Neuronal stem cell (in vitro differentiated cells): Measurements from ENCODE around the gene PITPNM3.

Experiments
- DNase-seq: peaks from one replicate; pipeline ENCODE4 v3.0.0-alpha.2; 2013; ENCODE audit warnings: low spot score
- H2AFZ ChIP-seq: one replicate; pipeline ENCODE4 v1.6.1; 2013; ENCODE audit warnings: mild to moderate bottlenecking, low read length, inconsistent platforms
- H2AK5ac ChIP-seq: 2 replicates; pipeline ENCODE4 v1.6.1; 2013; ENCODE audit warnings: low read depth, mild to moderate bottlenecking, inconsistent platforms, low read length, moderate library complexity, mixed read lengths
- H2BK120ac ChIP-seq: 2 replicates; pipeline ENCODE4 v1.6.1; 2013; ENCODE audit warnings: low read depth, mild to moderate bottlenecking, inconsistent platforms, low read length, moderate library complexity, mixed read lengths
- H2BK12ac ChIP-seq: one replicate; pipeline ENCODE4 v1.6.1; 2013; ENCODE audit warnings: low read length, inconsistent platforms
- H2BK15ac ChIP-seq: 2 replicates; pipeline ENCODE4 v1.6.1; 2013; ENCODE audit warnings: mild to moderate bottlenecking, low read length, inconsistent platforms, mixed read lengths
- H2BK5ac ChIP-seq: one replicate; pipeline ENCODE4 v1.6.1; 2013; ENCODE audit warnings: inconsistent platforms, mild to moderate bottlenecking, low read length, moderate library complexity
- H3K14ac ChIP-seq: one replicate; pipeline ENCODE4 v1.6.1; 2013; ENCODE audit warnings: low read length, inconsistent platforms
- H3K18ac ChIP-seq: 2 replicates; pipeline ENCODE4 v1.6.1; 2013; ENCODE audit warnings: low read length, inconsistent platforms
- H3K23ac ChIP-seq: 2 replicates; pipeline ENCODE4 v1.6.1; 2013; ENCODE audit warnings: low read depth, mild to moderate bottlenecking, mixed read lengths, low read length, inconsistent platforms; ENCODE audit not compliant: poor library complexity
- H3K27ac ChIP-seq: replicated peaks from 3 replicates; pipeline ENCODE4 v1.5.1; 2013; ENCODE audit warnings: low read length, inconsistent platforms
- H3K27me3 ChIP-seq, 3 experiments: 2 replicates each; pipeline ENCODE4 v1.6.1; 2013; ENCODE audit warnings: low read length in 3 of 3, mild to moderate bottlenecking in 2 of 3, inconsistent platforms in 1 of 3, low read depth in 1 of 3, mixed read lengths in 1 of 3, moderate library complexity in 1 of 3; ENCODE audit not compliant: control insufficient read depth in 3 of 3, insufficient read depth in 3 of 3
- H3K36me3 ChIP-seq, 2 donors: replicated peaks in 1 of 2; 2 replicates each; pipeline ENCODE4 v1.6.1; 2013; ENCODE audit warnings: low read length in 2 of 2; ENCODE audit not compliant: control insufficient read depth in 2 of 2, insufficient read depth in 2 of 2
- H3K4ac ChIP-seq: 2 replicates; pipeline ENCODE4 v1.6.1; 2013; ENCODE audit warnings: inconsistent platforms, mild to moderate bottlenecking, low read length, moderate library complexity
- H3K4me1 ChIP-seq, 2 donors: 1 replicate in 1 of 2; 2 replicates in 1 of 2; pipeline ENCODE4 v1.6.1; 2013; ENCODE audit warnings: low read length in 2 of 2, low read depth in 1 of 2; ENCODE audit not compliant: control insufficient read depth in 2 of 2, insufficient read depth in 1 of 2
- H3K4me2 ChIP-seq: one replicate; pipeline ENCODE4 v1.6.1; 2013; ENCODE audit warnings: mild to moderate bottlenecking, low read length, inconsistent platforms; ENCODE audit not compliant: insufficient read depth, poor library complexity, severe bottlenecking
- H3K4me3 ChIP-seq, 2 donors: 2 replicates each; pipeline ENCODE4 v1.5.1; 2013; ENCODE audit warnings: low read length in 2 of 2, mild to moderate bottlenecking in 2 of 2, inconsistent platforms in 1 of 2, moderate library complexity in 1 of 2
- H3K79me1 ChIP-seq: one replicate; pipeline ENCODE4 v1.6.1; 2013; ENCODE audit warnings: low read depth, mild to moderate bottlenecking, inconsistent platforms, low read length, moderate library complexity
- H3K9ac ChIP-seq: one replicate; pipeline ENCODE4 v1.6.1; 2013; ENCODE audit warnings: mild to moderate bottlenecking, low read depth, low read length, inconsistent platforms; ENCODE audit not compliant: poor library complexity
- H3K9me3 ChIP-seq, 2 donors: replicated peaks in 1 of 2; 2 replicates each; pipeline versions ENCODE3 to v1.6.1; 2013; ENCODE audit warnings: low read length in 2 of 2, mild to moderate bottlenecking in 2 of 2, inconsistent platforms in 1 of 2, low read depth in 1 of 2, mixed read lengths in 1 of 2, moderate library complexity in 1 of 2; ENCODE audit not compliant: control insufficient read depth in 2 of 2, insufficient read depth in 1 of 2
- H4K8ac ChIP-seq: one replicate; pipeline ENCODE4 v1.6.1; 2013; ENCODE audit warnings: low read depth, mild to moderate bottlenecking, inconsistent platforms, low read length, moderate library complexity
- H4K91ac ChIP-seq: one replicate; pipeline ENCODE4 v1.6.1; 2013; ENCODE audit warnings: low read length, low read depth, mild to moderate bottlenecking, inconsistent platforms; ENCODE audit not compliant: poor library complexity
- WGBS, 2 donors: extraction: QIAGEN DNeasy Blood & Tissue Kit; methylation state at CpG; one replicate each; pipeline ENCODE4 v1.1.7; 2013; ENCODE audit warnings: missing lambda C conversion rate in 2 of 2, mixed read lengths in 1 of 2; ENCODE audit not compliant: insufficient read length in 2 of 2, insufficient replicate concordance in 1 of 2; ENCODE audit errors: extremely low coverage in 2 of 2; 5-methylcytosine and 5-hydroxymethylcytosine counted together

The PITPNM3 gene

DNA sequence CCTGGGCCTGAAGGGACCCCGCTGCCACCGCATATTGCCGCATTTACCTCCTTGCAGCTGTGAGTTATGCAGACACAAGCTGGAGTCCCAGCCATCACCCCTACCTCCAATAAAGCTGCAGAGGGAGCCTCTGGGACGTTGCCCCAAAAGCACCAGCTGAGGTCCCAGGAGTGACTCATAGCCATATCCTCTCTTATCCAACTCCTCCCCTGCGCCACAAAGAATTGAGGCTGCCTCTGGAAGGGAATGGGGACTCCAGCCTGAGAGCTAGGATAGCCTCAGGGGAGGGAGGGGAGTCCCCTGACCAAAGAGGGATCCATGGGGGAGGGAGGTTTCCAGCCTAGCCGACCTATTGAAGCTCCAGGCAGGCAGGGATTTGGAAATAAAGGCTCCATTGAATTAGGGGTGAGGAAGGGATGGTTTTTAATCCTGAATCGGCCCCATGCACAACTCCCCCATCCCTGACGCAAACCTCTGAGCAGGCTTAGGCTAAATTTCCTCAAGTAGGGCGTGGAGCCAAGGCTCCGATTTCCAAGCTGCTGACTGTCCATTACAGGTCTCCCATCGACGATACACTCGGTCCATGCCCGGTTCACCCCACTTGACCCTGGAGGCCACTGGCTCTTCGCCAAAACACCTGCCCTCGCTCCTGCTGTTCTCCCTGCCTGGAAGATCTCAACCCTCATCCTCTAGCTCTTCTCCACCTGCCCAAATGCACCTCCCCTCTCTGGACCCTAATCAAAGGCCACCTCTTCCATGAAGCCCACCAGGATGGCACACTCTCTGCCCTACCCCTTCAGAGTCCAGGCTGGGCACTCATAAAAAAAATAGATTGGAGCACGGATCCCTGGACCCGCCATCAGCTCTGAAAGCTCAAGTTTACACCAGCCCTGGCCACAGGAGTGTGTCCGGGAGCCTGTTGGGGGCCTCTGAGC lies 84.6 kb downstream of the PITPNM3 start:
- no CpG with 5 or more reads among the region's 19 CpGs for WGBS, 2 donors
- Histone ChIP-seq H3K27ac (peak overlapping the region; percentile 69), H3K36me3 (no peaks in the 10 kb centered on the region), H3K9ac (peak overlapping the region; percentile 24), H2AFZ (no peak overlapping the region), H3K14ac (peak overlapping the region; percentile 61), H3K4me1 (peaks cover 11 to 36% of the 10 kb centered on the region in 2 donors), H2BK12ac (peak overlapping the region; percentile 99), H3K27me3 (no peaks in the 10 kb centered on the region), H3K4me3 (no peak overlapping the region), H3K79me1 (no peaks in the 10 kb centered on the region), H3K23ac (peak overlapping the region; percentile 62), H4K91ac (peak overlapping the region; percentile 97), H3K9me3 (peaks cover 0 to 5% of the 10 kb centered on the region in 2 donors), H2BK15ac (peak overlapping the region; percentile 100), H2AK5ac (peak overlapping the region; percentile 99), H3K18ac (peak overlapping the region; percentile 98), H4K8ac (no peak overlapping the region), H3K4ac (peak overlapping the region; percentile 60), H2BK120ac (peak overlapping the region; percentile 68), H3K4me2 (no peak overlapping the region), H2BK5ac (peak overlapping the region; percentile 91)
- DNase-seq: peak; percentile 59

DNA sequence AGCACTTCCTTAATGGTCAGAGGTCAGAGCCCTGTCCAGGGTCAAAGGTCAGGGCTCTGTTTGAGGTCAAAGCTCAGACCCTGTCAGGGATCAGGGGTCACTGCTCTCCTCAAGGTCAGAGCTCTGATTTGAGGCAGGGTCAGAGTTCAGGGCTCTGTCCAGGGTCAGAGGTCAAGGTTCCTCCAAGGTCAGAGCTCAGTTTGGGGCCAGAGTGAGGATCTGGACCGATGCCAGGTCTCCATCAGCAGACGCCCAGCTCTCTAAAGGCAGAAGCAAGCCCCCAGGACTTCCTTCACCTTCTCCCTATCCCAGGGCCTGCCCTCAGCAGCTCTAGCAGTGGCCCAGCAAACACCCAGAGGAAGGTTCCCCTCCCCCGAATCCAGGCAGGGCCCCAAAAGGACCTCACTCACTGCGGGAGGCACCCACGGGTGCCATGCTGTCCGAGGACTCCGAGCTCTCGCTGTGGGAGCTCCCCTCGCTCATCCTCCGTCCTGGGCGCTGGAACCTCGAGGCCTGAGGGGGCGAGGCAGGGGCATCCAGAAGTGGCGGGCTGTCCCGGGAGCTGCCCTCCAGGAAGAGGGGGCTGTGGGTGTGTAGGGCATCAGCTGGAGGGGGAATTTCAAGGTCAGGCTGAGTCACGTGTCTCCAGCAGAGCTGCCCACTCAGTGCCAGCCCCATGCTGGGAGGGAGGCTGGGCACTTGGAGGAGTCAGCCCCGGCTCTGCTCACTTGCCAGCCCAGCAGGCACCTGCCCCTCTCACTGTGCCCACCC lies 85.4 kb downstream of the PITPNM3 start:
- no CpG with 5 or more reads among the region's 17 CpGs for WGBS, 2 donors
- Histone ChIP-seq H3K4ac (peak overlapping the region; percentile 60), H3K9me3 (peaks cover 0 to 5% of the 10 kb centered on the region in 2 donors), H3K27ac (peak overlapping the region; percentile 69), H2BK12ac (peak overlapping the region; percentile 99), H3K4me1 (peaks cover 8 to 36% of the 10 kb centered on the region in 2 donors), H3K9ac (peak overlapping the region; percentile 24), H3K27me3 (no peaks in the 10 kb centered on the region), H2AFZ (no peak overlapping the region), H4K8ac (peak overlapping the region; percentile 68), H3K14ac (peak overlapping the region; percentile 72), H3K23ac (peak overlapping the region; percentile 83), H3K36me3 (no peaks in the 10 kb centered on the region), H2BK120ac (peak overlapping the region; percentile 68), H3K79me1 (no peaks in the 10 kb centered on the region), H4K91ac (peak overlapping the region; percentile 97), H3K4me2 (no peak overlapping the region), H2BK15ac (peak overlapping the region; percentile 95), H3K4me3 (no peak overlapping the region), H2AK5ac (peak overlapping the region; percentile 99), H2BK5ac (peak overlapping the region; percentile 91), H3K18ac (peak overlapping the region; percentile 98)
- no peak for DNase-seq

DNA sequence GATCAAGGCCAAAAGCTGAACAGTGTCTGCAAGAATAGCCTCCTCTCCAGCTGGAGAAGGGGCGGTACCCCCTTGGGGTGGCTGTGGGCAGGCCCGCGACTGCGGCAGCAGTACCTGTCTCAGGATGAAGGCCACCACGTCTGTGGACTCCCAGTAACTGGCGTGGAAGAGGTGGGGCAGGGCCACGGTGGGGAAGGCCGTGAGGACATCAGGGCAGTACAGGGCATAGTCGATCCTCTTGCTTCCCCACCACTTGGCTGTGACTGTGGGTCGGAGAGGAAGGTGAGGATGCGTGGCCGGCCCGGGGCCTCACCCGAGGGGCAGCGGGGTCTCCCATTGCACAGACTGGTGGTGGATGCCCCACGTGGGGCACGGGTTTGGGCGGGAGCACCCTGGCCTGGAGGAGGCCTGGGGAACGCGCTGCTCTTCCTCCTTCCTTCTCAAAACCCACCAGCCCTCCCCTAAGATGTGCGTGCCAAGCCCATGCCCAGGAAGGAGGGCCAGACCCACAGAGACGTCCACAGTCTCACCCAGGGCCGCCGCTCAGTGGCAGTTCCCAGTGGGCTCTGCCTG lies 86.1 kb downstream of the PITPNM3 start:
- peak overlapping the region; percentile 68 for H2BK120ac ChIP-seq
- WGBS, 2 donors: no CpG with 5 or more reads among the region's 24 CpGs

More for the DNA sequence above, 86.1 kb downstream of the PITPNM3 start:
- Histone ChIP-seq H3K9ac (no peak overlapping the region), H3K23ac (peak overlapping the region; percentile 83), H3K27ac (no peak overlapping the region), H3K18ac (peak overlapping the region; percentile 59), H2BK15ac (peak overlapping the region; percentile 95), H4K91ac (no peak overlapping the region), H3K27me3 (no peaks in the 10 kb centered on the region), H4K8ac (no peak overlapping the region), H3K4me2 (no peak overlapping the region), H3K4ac (no peak overlapping the region), H3K14ac (peak overlapping the region; percentile 50), H3K4me1 (peaks cover 8 to 35% of the 10 kb centered on the region in 2 donors), H2AK5ac (peak overlapping the region; percentile 99), H2BK5ac (peak overlapping the region; percentile 91), H3K36me3 (no peaks in the 10 kb centered on the region), H2BK12ac (peak overlapping the region; percentile 88), H3K4me3 (no peak overlapping the region), H3K79me1 (no peaks in the 10 kb centered on the region), H3K9me3 (peaks cover 0 to 5% of the 10 kb centered on the region in 2 donors), H2AFZ (no peak overlapping the region)
- no peak for DNase-seq
